H1 (cell line): Measurements from ENCODE around the gene FREM2. TPM values are rescaled to one million over a fixed set of nuclear protein-coding genes. Genes with fewer than 3 reads are reported as not detected.

Source experiments
- CTCF ChIP-seq, 3 experiments: IDR thresholded peaks; 1 replicate in 2 of 3; 2 replicates in 1 of 3; pipeline versions ENCODE4 v1.5.1 to v1.6.1; 2011; ENCODE audit warnings: low read length in 3 of 3, mild to moderate bottlenecking in 3 of 3, inconsistent platforms in 2 of 3, low read depth in 1 of 3, moderate library complexity in 1 of 3; ENCODE audit not compliant: insufficient read depth in 1 of 3; ENCODE audit errors: control extremely low read depth in 1 of 3
- polyA plus RNA-seq, 7 experiments: library from polyadenylated mRNA; depleted of rRNA in 3 of 7; stranded (reverse) in 5 of 7; unstranded in 2 of 7; fragments of >200 nt in 5 of 7; fragments of 200-250 nt in 2 of 7; gene quantifications; 1 replicate in 5 of 7; 2 replicates in 1 of 7; 4 replicates in 1 of 7; pipeline versions ENCODE4 v1.2.1 to v1.2.3, GENCODE V29; 2011 to 2013; ENCODE audit warnings: missing spikeins in 2 of 7, mixed read lengths in 2 of 7
- total RNA-seq: library from RNA; stranded (reverse); fragmentation: NEBNext Ultra II Directional; extraction: Animal tissue kit (Norgen Biotek cat#: 25700); gene quantifications from 2 replicates; pipeline ENCODE4 v1.2.1, GENCODE V29; 2021

FREM2 gene
- total and polyA plus RNA-seq, 2 of the 8 experiments (the other 6 are each of a cell fraction or from before 2014, with no cell fraction given), result 11.6 to 22.8 TPM

- no peak for TF ChIP-seq CTCF (IDR thresholded peaks at IDR 0.05; ENCODE audit: control extremely low read depth in 1 of 3, insufficient read depth in 1 of 3, low read depth in 1 of 3, low read length in 3 of 3)
These were observed 1.8 kb downstream of the FREM2 start (continued) for GRCh38 chr13:38688674-38689073.
